Activated CD8-positive, alpha-beta memory T cell treated with anti-CD3 and anti-CD28 coated beads, Interleukin-2, amount 10 ng/mL, durations not matched to agents 7 days and 5 days (primary cell): ENCODE results near the gene LRRC66. TPM values are rescaled to one million over a fixed set of nuclear protein-coding genes. Genes with fewer than 3 reads are reported as not detected.
A peak's percentile ranks its signal among the peaks of the same experiment; 100 is the strongest.

Experiments
- ATAC-seq: fragments of 150-1000 bp; cut with Tn5 transposase; one replicate; pipeline ENCODE4 v1.10.0; 2021; ENCODE audit warnings: moderate library complexity
- CTCF ChIA-PET: fragments of 350-600 bp; sonication (Branson Sonifier 250); formaldehyde crosslinking; loops from one replicate; lab custom pipeline; 2021; ENCODE audit warnings: antibody characterized with exemption; lab: Charles Lee
- DNase-seq: peaks from one replicate; pipeline ENCODE4 v3.0.0-alpha.2; 2020
- H3K27ac Mint-ChIP-seq: one replicate; pipeline ENCODE4 v1.8.0; 2021; ENCODE audit warnings: mild to moderate bottlenecking, mixed read lengths
- H3K27me3 Mint-ChIP-seq: one replicate; pipeline ENCODE4 v1.8.0; 2021; ENCODE audit warnings: mixed read lengths
- H3K36me3 Mint-ChIP-seq: one replicate; pipeline ENCODE4 v1.8.0; 2021; ENCODE audit warnings: mild to moderate bottlenecking, mixed read lengths
- H3K4me1 Mint-ChIP-seq: one replicate; pipeline ENCODE4 v1.8.0; 2021; ENCODE audit warnings: mixed read lengths
- H3K4me3 Mint-ChIP-seq: one replicate; pipeline ENCODE4 v1.8.0; 2021; ENCODE audit warnings: mild to moderate bottlenecking, moderate library complexity, mixed read lengths
- H3K9me3 Mint-ChIP-seq: one replicate; pipeline ENCODE4 v1.8.0; 2022; ENCODE audit warnings: low read depth, mixed read lengths
- total RNA-seq, 2 experiments: library from RNA; stranded (reverse); gene quantifications; one replicate each; pipeline ENCODE4 v1.2.3, GENCODE V29; 2021

The LRRC66 gene
- total RNA-seq, 2 experiments from 2014 or later: 0.15 to 0.21 TPM

DNA sequence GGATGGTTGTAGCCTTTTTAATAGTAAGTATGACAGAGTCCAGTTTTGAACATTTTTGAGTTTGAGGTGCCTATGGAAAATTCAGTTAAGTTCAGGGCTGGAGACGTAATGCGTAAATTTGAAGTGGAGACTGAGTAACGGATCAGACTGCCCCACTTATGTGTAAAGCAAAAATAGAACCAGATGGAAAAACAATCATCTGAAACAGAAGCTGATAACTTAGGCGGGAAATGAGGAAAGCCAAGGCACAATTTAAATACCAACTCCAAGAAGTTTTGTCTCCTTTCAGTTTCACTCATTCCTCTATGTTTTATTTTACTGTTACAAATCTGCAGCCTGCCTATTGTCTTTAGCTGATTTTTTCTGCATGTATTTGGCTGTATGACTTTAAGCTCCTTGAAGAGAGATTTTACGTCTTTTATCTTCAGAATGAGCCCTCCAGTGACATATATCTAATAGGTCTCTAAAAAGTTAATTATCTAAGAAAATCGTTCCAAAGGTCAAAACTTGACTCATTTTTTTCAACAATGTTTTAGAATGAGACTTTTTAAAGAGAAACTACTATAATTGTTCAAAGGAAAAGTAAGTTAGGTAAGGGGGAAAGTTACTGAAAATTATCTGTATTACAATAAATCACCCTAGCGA, 16.8 kb upstream of the LRRC66 start:
- Mint-ChIP-seq H3K36me3 (peaks cover 8% of the 10 kb centered on the region), H3K9me3 (no peaks in the 10 kb centered on the region), H3K4me1 (peaks cover 27% of the 10 kb centered on the region), H3K27ac (peak overlapping the region; percentile 74), H3K27me3 (peaks cover 25% of the 10 kb centered on the region), H3K4me3 (peak overlapping the region; percentile 81)
- ATAC-seq (no peak), DNase-seq (no peak)
- CTCF ChIA-PET: interaction anchor here (0.8 to 1.8 kb wide), 5 partner anchors 8 to 205 kb away, joined by 3 to 7 read pairs (median 3); no protein-coding TSS in a partner anchor

DNA sequence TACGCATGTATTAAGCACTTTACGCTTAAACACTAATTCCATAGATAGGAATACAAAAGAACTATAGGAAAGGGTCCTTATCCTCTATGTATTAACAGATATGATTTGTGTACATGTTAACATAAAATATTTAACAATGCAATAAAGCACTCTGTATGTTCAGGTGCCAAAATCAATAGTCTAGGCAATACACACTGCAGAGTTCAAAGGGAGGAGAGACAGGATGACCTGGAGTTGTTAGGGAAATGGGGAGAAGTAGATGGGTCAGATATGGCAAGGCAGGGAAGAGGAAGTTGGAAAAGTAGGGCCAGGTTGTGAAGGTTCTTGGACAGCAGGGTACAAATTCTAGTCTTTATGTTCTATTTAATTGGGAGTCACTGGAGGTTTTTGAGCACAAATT, 15.0 kb upstream of the LRRC66 start:
- H3K27me3 Mint-ChIP-seq: peaks cover 15% of the 10 kb centered on the region
- DNase-seq: no peak
- CTCF ChIA-PET: interaction anchor here (1.2 kb wide), 1 partner anchor 9 kb away, joined by 6 read pairs; no protein-coding TSS in a partner anchor
- no peak overlapping the region for H3K27ac Mint-ChIP-seq
- peaks cover 8% of the 10 kb centered on the region for H3K36me3 Mint-ChIP-seq
- H3K4me1 Mint-ChIP-seq: peaks cover 27% of the 10 kb centered on the region
- no peak for ATAC-seq
- H3K4me3 Mint-ChIP-seq: no peak overlapping the region
- H3K9me3 Mint-ChIP-seq: no peaks in the 10 kb centered on the region

DNA sequence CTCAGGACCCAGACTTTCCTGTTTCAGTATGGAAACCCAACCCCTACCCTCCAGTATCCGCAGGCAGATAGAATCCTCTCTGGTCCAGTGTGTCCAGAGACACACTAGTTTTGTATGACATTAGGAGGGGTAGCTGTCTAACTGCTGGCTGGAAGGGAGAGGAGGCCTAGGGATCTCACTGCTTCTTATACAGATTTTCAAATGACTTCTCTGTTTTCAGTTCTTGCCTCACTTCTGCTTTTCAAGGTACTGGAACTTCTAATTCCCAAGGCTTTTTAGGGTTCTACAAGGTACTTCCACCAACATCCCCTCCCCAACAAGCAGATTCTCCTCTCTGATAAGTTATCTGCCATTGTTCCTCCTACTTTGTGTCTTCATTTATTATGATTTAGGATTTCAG, 11.8 kb upstream of the LRRC66 start:
- DNase-seq (no peak), ATAC-seq (no peak)
- Mint-ChIP-seq H3K9me3 (no peaks in the 10 kb centered on the region), H3K36me3 (peaks cover 15% of the 10 kb centered on the region), H3K4me1 (peaks cover 14% of the 10 kb centered on the region), H3K4me3 (no peak overlapping the region), H3K27me3 (no peaks in the 10 kb centered on the region), H3K27ac (no peak overlapping the region)
- CTCF ChIA-PET: no interaction called here

DNA sequence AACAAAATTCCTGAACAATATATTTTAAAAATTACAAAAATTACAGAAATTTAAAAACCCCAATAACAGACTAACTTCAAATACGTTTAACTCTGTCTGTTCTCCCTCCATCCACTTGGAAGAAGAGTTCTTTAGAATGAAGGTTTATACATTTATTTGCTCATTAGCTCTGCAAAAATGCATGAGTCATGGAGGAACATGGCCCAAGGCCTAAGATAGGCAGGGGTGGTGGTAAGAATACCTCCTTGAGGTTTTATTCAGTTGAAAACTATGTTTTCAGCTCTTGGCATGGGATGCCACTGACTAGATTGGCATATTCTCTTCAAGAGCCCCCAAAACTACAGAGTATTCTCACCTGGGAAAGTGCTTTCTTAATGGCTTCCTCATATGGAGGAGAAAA, 8.8 kb upstream of the LRRC66 start:
- Mint-ChIP-seq H3K27ac (no peak overlapping the region), H3K36me3 (peaks cover 19% of the 10 kb centered on the region), H3K9me3 (no peaks in the 10 kb centered on the region), H3K4me1 (no peaks in the 10 kb centered on the region), H3K4me3 (no peak overlapping the region), H3K27me3 (no peaks in the 10 kb centered on the region)
- no peak for DNase-seq
- CTCF ChIA-PET: interaction anchor here (1.7 kb wide), 1 partner anchor 9 kb away, joined by 7 read pairs; the partner anchor contains the start of gene SGCB
- ATAC-seq: no peak

DNA sequence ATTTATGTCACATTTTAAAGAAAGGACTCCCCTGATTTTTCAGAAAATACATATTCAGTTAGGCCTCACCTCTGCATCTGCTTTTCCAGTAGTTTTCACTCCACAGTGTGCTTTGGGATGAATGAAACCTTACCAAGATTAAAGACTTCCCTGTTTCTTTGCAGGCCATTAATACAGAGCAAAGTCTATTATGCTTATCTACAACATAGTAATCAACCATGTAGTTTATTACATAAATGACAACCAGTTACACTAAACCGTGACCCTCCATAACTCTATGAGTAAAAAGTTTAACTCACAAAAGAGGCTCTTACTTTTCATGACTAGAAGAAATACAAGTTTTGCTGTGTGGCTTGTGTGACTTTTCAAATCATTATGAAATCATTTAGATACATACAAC, 2.3 kb downstream of the LRRC66 start:
- Mint-ChIP-seq H3K4me1 (peaks cover 2% of the 10 kb centered on the region), H3K27me3 (no peaks in the 10 kb centered on the region), H3K27ac (no peak overlapping the region), H3K9me3 (no peaks in the 10 kb centered on the region), H3K4me3 (no peak overlapping the region), H3K36me3 (peaks cover 2% of the 10 kb centered on the region)
- CTCF ChIA-PET: no interaction called here
- DNase-seq: no peak
- no peak for ATAC-seq

DNA sequence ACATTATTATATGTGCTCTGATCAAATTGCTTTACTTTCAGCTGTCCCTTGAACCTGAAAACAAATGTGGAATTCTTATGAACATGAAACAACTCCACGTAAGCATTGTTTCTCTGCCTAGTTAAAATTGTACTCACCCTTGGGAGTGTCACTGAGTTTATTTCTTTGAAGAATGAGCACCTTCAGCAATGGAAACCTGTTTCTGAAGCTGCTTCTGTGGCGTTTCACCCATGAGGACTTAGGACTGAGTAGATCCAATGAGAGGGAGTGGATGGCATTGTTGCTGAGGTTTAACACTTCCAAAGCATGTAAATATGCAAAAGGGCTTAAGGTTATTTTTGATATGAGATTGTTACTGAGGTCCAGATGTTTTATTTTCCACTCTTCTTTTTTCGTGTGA, 3.2 kb downstream of the LRRC66 start:
- CTCF ChIA-PET: interaction anchor here (0.6 kb wide), 1 partner anchor 9 kb away, joined by 3 read pairs; no protein-coding TSS in a partner anchor
- DNase-seq: no peak
- Mint-ChIP-seq H3K36me3 (peaks cover 2% of the 10 kb centered on the region), H3K4me3 (no peak overlapping the region), H3K27me3 (no peaks in the 10 kb centered on the region), H3K4me1 (peaks cover 2% of the 10 kb centered on the region), H3K9me3 (no peaks in the 10 kb centered on the region), H3K27ac (no peak overlapping the region)
- ATAC-seq: no peak

DNA sequence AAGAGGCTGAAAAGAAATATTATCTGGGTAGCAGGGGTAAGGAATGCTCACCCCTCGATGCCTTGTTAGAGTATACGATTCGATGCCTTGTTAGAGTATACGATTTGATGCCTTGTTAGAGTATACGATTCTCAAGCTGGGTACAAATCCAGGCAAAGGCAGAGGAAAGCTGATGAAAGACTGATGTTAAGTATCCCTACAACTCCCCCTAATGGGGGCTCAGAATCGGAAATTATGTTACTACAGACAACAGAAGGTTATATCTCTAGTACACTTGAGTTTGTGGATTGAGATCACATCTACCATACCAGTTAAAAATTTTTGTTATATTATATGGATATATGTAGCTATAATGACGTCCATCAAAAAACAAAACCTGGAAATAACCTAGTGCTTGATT, 4.8 kb downstream of the LRRC66 start:
- DNase-seq: no peak
- CTCF ChIA-PET: no interaction called here
- no peak for ATAC-seq
- H3K27ac Mint-ChIP-seq: no peak overlapping the region
- H3K36me3 Mint-ChIP-seq: peaks cover 2% of the 10 kb centered on the region
- no peak overlapping the region for H3K4me3 Mint-ChIP-seq
- peaks cover 5% of the 10 kb centered on the region for H3K4me1 Mint-ChIP-seq
- H3K9me3 Mint-ChIP-seq: no peaks in the 10 kb centered on the region
- no peaks in the 10 kb centered on the region for H3K27me3 Mint-ChIP-seq

DNA sequence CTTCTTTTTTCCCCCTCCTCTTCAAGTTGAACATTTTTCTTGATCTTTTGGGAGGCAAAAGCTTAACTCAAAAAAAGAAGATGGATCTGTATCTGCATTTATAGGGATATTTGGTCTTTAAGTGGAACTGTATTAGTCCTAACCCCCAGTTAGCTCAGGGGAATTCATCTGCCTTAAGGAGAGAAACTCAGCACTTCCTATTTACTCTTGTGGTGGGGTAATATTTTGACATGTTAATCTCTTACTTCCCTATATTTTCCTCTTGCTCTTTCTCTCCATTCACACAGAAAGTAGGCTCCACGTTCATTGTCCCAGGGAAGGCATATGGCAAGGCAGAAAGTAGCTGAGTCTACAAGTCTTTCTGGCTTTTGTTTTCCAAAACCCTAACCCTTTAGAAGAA, 5.3 kb downstream of the LRRC66 start:
- ATAC-seq (no peak), DNase-seq (no peak)
- Mint-ChIP-seq H3K4me3 (no peak overlapping the region), H3K4me1 (peaks cover 4% of the 10 kb centered on the region), H3K27me3 (no peaks in the 10 kb centered on the region), H3K27ac (no peak overlapping the region), H3K36me3 (peaks cover 2% of the 10 kb centered on the region), H3K9me3 (no peaks in the 10 kb centered on the region)
- CTCF ChIA-PET: no interaction called here

DNA sequence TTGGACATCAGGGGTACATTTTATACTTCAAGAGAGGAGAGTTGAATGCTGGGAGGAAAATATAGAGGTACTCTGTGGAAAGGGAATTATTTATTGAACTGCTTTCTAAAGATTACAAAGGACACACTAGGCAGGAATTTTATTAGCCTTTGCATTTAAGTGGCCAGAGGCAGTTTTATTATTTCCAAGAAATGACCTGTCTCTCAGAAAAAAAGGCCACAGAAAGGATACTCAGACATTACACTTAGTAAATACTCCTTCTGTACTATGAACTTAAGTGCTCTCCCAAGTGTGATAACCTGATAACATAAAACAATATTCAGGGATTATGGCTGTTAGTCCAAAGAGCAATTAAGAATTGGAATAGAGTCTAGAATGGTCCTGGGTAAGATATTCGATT, 7.5 kb downstream of the LRRC66 start:
- Mint-ChIP-seq H3K27ac (no peak overlapping the region), H3K9me3 (no peaks in the 10 kb centered on the region), H3K4me3 (no peak overlapping the region), H3K27me3 (no peaks in the 10 kb centered on the region), H3K4me1 (peaks cover 3% of the 10 kb centered on the region), H3K36me3 (peaks cover 2% of the 10 kb centered on the region)
- CTCF ChIA-PET: no interaction called here
- ATAC-seq (no peak), DNase-seq (no peak)

DNA sequence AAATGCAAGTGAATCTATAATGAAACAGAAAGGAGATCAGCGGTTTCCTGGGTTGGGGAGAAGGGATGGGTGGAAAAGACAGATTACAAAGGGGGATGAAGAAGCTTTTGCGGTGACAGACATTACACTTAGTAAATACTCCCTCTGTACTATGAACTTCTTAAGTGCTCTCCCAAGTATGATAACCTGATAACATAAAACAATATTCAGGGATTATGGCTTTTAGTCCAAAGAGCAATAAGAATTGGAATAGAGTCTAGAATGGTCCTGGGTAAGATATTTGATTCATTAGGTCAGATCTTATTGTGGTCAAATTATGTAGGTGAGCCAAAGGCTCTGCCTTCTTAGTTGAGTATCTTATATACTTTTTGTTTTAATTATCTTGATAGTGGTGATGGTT, 9.2 kb downstream of the LRRC66 start:
- Mint-ChIP-seq H3K36me3 (peaks cover 2% of the 10 kb centered on the region), H3K4me1 (peaks cover 3% of the 10 kb centered on the region), H3K4me3 (no peak overlapping the region), H3K27ac (no peak overlapping the region), H3K27me3 (no peaks in the 10 kb centered on the region), H3K9me3 (no peaks in the 10 kb centered on the region)
- CTCF ChIA-PET: no interaction called here
- ATAC-seq (no peak), DNase-seq (no peak)

DNA sequence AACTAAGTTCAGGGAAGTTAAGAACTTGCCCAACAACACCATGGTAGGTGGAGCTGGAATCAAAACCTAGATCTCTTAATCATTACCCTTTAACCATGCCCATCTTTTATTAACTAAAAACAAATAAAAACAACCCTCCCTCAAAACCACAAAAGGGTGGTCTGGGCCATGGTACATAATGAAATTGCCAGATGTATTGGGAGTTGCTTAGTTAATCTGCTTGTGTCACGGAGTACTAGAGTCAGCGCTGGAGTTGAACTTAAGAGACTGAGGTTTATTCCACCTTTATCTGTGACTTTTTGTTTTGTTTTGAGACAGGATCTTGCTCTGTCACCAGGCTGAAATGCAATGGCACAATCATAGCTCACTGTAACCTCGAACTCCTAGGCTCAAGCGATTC, 13.3 kb downstream of the LRRC66 start:
- CTCF ChIA-PET: no interaction called here
- H3K4me1 Mint-ChIP-seq: peaks cover 3% of the 10 kb centered on the region
- DNase-seq (no peak), ATAC-seq (no peak)
- no peaks in the 10 kb centered on the region for H3K9me3 Mint-ChIP-seq
- no peak overlapping the region for H3K4me3 Mint-ChIP-seq
- no peaks in the 10 kb centered on the region for H3K36me3 Mint-ChIP-seq
- H3K27me3 Mint-ChIP-seq: no peaks in the 10 kb centered on the region
- H3K27ac Mint-ChIP-seq: no peak overlapping the region

DNA sequence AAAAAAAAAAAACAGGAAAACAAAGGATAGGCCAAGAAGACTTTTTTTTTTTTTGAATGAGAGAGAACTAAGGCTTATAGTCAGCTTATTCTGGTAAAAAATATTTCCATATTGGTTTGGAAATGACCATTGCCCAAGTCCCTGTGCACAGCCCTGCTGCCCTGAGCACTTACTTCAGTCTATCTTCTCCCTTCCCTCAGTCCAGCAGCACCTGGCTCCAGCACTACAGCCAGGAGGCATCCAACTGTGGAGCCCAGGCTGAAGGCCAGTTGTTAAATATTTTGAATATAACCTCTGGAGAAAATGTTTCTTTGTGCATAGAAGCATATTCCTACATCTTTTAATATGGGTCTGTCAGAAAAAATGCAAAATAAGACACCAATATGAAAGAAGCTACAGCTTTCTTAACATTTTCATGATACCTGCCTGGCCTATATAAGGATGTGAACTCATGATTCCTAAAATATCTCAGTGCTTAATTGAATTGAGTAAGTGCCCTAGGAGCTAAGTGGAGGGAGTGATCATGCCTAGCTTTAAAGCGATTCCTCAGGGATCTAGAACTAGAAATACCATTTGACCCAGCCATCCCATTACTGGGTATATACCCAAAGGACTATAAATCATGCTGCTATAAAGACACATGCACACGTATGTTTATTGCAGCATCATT, 14.4 kb downstream of the LRRC66 start:
- CTCF ChIA-PET: no interaction called here

DNA sequence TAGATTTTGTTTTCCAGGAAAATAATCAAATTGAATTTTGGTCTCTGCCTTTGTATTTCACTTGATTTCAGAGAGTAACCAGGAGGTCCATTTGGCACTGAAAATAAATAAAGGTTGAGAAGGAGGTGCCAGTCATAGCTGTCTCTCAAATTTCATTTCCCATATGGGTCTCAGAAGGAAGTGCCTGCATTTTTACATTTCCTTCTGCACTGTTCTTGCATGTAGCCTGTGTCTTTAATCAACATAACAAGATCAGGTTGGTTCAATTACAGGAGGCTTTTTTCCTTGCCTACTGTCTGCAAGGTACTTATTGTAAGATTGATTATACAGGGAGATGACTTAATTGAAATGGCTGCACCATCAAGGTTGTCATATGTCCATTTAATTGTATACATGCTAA, 15.7 kb downstream of the LRRC66 start:
- CTCF ChIA-PET: interaction anchor here (1.3 kb wide), 1 partner anchor 22 kb away, joined by 3 read pairs; no protein-coding TSS in a partner anchor
- ATAC-seq: no peak
- H3K4me3 Mint-ChIP-seq: no peak overlapping the region
- DNase-seq: no peak
- H3K27ac Mint-ChIP-seq: no peak overlapping the region
- H3K27me3 Mint-ChIP-seq: no peaks in the 10 kb centered on the region
- H3K36me3 Mint-ChIP-seq: no peaks in the 10 kb centered on the region
- H3K9me3 Mint-ChIP-seq: no peaks in the 10 kb centered on the region
- H3K4me1 Mint-ChIP-seq: no peaks in the 10 kb centered on the region

More for the DNA sequence above, 14.4 kb downstream of the LRRC66 start:
- Mint-ChIP-seq H3K36me3 (no peaks in the 10 kb centered on the region), H3K9me3 (no peaks in the 10 kb centered on the region), H3K4me1 (no peaks in the 10 kb centered on the region), H3K27me3 (no peaks in the 10 kb centered on the region), H3K27ac (no peak overlapping the region), H3K4me3 (no peak overlapping the region)
- DNase-seq (no peak), ATAC-seq (no peak)

DNA sequence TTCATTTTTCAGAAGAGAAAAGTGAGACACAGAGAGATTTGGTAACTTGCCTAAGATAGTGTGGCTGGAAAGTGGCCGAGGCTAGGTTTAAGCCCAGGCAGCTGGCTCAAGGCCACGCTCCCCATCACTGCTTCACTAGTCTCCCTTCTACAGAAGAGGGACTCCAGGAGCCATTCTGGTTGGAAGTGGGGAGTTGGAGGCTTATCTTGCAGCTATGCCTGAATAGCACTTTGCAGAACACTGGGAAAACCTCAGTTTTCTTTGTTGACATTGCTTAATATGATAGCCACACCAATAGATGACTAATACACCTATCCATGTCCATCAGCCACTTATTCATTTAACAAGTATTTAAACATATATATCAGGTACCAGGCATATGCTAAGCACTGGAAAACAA, 18.5 kb downstream of the LRRC66 start:
- Mint-ChIP-seq H3K9me3 (no peaks in the 10 kb centered on the region), H3K4me1 (no peaks in the 10 kb centered on the region), H3K4me3 (no peak overlapping the region), H3K36me3 (no peaks in the 10 kb centered on the region), H3K27me3 (no peaks in the 10 kb centered on the region), H3K27ac (no peak overlapping the region)
- ATAC-seq (no peak), DNase-seq (no peak)
- CTCF ChIA-PET: no interaction called here
